Measurements from ENCODE around the gene KDM1B. TPM values are rescaled to one million over a fixed set of nuclear protein-coding genes. Genes with fewer than 3 reads are reported as not detected.
"Not testable (repeated sequence)": the region's sequence is repeated elsewhere in the genome, so short reads cannot be mapped to it uniquely, and the experiment has no call there.

KDM1B gene
- polyA plus RNA-seq, 3 donors: 19.6 to 20.5 (median 20.3) TPM

DNA sequence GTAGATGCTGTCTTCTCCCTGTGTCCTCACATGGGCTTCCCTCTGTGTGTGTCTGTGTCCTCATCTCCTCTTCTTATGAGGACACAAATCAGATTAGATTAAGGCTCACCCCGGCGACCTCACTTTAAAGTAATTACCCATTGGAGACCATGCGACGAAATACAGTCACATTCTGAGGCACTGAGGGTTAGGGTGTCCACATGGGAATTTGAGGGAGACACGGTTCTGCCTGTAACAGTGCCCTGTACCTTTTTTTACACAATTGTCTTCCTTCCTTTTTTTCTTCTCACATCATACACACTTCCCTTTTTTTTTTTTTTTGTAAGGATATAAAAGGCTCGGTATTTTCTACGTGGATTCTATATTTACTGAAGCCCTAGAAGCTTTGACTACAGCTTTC is 60.2 kb downstream of the KDM1B start:
- no peak for DNase-seq (ENCODE audit: extremely low read depth in 1 of 11, low read depth in 9 of 11, low spot score in 4 of 11)

DNA sequence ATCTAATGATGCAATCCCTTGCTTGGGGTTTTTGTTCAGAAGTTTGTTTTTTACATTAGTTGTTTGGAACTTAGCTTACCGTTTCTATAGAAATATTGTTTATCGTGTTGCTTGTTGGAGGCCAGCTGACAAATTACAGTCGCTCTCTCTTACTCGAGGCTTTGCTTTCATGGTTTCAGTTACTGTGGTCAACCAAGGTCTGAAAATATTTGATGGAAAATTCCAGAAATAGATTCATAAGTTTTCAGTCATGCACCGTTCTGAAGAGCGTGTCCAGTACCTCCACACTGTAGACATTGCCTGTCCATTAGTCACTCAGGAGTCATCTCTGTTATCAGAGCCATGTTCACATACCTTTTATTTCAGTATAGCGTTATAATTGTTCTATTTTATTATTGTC is 61.2 kb downstream of the KDM1B start:
- no peak for DNase-seq (ENCODE audit: extremely low read depth in 1 of 11, low read depth in 9 of 11, low spot score in 4 of 11)

DNA sequence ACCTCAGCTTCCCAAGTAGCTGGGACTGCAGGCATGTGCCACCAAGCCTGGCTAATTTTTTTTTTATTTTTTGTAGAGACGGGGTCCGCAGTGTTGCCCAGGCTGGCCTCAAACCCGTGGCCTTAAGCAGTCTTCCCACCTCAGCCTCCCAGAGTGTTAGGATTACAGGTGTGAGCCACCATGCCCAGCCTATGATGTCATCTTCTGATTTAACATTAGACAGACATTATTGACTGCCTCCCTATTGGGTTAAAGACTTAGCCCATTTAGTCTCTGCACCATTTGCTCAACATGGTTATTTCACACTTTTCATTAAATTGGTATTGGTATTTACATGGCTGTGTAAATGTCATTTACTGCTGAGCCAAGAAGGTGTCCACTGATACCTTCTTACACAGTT is 63.0 kb downstream of the KDM1B start:
- no peak for DNase-seq (ENCODE audit: extremely low read depth in 1 of 11, low read depth in 9 of 11, low spot score in 4 of 11)

DNA sequence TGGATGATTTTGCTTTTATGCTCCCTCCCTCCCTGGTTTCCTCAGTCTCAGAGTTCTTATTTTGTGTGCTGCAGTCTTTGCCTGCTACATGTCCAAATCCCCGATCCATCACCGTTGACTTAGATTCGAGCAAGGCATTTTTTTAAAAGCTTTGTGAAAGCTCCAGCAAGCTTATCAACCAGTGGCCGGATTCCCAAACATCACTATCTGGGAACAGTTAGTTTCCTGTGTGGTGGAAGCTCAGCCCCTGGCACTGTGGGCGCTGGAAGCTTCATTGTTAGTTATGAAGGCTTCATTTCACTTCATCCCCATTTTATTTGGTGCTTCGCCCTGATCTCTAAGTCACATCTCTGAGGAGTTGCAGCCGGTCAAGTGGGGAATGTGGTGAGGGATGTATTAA is 64.4 kb downstream of the KDM1B start:
- DNase-seq (ENCODE audit: extremely low read depth in 1 of 11, low read depth in 9 of 11, low spot score in 4 of 11): no peak

DNA sequence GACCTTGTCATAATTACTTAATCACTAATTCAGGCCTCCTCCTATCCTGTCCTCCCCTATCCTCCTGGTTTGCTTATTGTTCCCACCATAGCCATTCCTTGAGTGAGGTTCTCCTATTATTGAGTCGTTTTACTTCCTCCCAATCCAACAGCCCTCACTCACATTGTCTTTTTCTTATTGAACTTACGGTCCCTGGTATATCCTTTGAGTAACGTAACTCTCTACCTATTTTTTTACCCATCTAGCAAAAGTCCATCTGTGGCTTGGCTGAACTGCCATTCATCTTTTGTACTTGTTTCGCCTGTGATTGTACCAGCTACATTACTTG is 66.0 kb downstream of the KDM1B start:
- DNase-seq (ENCODE audit: extremely low read depth in 1 of 11, low read depth in 9 of 11, low spot score in 4 of 11): no peak

DNA sequence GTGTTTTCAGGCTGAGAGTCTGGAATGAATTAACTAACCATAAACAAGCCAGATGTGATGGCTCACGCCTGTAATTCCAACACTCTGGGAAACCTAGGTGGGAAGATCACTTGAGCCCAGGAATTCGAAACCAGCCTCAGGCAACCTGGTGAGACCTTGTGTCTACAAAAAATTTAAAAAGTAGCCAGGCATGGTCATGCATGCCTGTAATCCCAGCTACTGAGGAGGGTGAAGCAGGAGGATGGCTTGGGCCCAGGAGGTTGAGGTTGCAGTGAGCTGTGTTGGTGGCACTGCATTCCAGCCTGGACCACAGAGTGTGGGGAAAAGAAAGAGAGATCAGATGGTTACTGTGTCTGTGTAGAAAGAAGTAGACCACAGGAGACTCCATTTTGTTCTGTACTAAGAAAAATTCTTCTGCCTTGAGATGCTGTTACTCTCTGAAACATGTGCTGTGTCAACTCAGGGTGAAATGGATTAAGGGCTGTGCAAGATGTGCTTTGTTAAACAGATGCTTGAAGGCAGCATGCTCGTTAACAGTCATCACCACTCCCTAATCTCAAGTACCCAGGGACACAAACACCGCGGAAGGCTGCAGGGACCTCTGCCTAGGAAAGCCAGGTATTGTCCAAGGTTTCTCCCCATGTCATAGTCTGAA is 71.4 kb downstream of the KDM1B start:
- DNase-seq (ENCODE audit: extremely low read depth in 1 of 11, low read depth in 9 of 11, low spot score in 4 of 11): not testable (repeated sequence)

DNA sequence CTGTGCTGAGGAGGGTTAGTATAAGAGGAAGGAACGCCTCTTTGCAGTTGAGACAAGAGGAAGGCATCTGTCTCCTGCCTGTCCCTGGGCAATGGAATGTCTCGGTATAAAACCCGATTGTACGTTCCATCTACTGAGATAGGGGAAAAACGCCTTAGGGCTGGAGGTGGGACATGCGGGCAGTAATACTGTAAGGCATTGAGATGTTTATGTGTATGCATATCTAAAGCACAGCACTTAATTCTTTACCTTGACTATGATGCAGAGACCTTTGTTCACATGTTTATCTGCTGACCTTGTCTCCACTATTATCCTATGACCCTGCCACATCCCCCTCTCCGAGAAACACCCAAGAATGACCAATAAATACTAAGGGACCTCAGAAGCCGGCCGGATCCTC is 71.9 kb downstream of the KDM1B start:
- DNase-seq (ENCODE audit: extremely low read depth in 1 of 11, low read depth in 9 of 11, low spot score in 4 of 11): not testable (repeated sequence)

DNA sequence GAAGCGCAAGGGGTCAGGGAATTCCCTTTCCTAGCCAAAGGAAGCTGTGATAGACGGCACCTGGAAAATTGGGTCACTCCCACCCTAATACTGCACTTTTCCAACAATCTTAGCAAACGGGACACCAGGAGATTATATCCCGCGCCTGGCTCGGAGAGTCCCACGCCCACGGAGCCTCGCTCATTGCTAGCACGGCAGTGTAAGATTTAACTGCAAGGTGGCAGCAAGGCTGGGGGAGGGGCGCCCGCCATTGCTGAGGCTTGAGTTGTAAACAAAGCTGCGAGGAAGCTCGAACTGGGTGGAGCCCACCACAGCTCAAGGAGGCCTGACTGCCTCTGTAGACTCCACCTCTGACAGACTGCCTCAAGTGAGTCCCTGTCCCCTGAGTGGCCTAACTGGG is 73.4 kb downstream of the KDM1B start:
- DNase-seq (ENCODE audit: extremely low read depth in 1 of 11, low read depth in 9 of 11, low spot score in 4 of 11): not testable (repeated sequence)

DNA sequence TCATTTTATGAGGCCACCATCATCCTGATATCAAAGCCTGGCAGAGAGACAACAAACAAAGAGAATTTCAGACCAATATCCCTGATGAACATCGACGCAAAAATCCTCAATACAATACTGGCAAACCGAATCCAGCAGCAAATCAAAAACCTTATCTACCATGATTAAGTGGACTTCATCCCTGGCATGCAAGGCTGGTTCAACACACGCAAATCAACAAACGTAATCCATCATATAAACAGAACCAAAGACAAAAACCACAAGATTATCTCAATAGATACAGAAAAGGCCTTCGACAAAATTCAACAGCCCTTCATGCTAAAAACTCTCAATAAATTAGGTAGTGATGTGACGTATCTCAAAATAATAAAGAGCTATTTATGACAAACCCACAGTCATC is 76.6 kb downstream of the KDM1B start:
- not testable (repeated sequence) for DNase-seq (ENCODE audit: extremely low read depth in 1 of 11, low read depth in 9 of 11, low spot score in 4 of 11)

DNA sequence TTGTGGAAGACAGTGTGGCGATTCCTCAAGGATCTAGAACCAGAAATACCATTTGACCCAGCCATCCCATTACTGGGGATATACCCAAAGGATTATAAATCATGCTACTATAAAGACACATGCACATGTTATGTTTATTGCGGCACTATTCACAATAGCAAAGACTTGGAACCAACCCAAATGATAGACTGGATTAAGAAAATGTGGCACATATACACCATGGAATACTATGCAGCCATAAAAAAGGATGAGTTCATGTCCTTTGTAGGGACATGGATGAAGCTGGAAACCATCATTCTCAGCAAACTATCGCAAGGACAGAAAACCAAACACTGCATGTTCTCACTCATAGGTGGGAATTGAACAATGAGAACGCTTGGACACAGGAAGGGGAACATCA is 78.5 kb downstream of the KDM1B start:
- DNase-seq (ENCODE audit: extremely low read depth in 1 of 11, low read depth in 9 of 11, low spot score in 4 of 11): not testable (repeated sequence)

DNA sequence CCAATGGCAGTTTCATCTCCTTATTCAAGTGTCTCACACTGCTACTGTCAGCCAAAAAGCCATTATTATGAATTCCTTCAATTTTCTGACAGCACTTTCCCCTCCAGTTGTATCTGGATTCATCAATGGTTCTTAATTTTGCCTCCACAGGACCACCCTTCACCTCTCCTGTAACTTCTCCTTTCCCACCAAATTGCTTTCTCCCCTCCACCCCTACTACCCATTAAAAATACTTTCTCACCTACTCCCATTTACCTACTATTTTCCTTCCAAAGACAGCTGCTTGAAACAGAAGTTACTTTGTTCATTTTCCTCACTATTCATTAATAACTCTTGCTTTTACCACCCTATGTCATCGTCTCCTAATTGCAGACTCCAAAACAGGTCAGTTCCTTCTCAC is 79.3 kb downstream of the KDM1B start:
- DNase-seq (ENCODE audit: extremely low read depth in 1 of 11, low read depth in 9 of 11, low spot score in 4 of 11): no peak

DNA sequence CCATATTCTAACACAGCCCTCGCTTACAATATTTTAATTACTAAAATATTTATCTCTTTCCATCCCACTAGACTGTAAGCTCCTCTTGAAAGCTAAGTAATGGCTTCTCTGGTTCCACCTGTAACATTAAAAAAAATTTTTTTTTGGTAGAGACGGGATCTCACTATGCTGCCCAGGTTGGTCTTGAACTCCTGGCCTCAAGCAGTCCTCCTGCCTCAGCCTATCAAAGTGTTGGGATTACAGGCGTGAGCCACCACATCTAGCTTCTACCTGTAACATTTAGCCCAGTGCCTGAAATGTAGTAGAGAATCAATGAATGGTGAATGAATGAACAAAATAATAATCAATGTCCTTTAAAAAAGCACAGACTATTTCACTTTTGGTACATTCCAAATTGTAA is 80.3 kb downstream of the KDM1B start:
- DNase-seq (ENCODE audit: extremely low read depth in 1 of 11, low read depth in 9 of 11, low spot score in 4 of 11): no peak

DNA sequence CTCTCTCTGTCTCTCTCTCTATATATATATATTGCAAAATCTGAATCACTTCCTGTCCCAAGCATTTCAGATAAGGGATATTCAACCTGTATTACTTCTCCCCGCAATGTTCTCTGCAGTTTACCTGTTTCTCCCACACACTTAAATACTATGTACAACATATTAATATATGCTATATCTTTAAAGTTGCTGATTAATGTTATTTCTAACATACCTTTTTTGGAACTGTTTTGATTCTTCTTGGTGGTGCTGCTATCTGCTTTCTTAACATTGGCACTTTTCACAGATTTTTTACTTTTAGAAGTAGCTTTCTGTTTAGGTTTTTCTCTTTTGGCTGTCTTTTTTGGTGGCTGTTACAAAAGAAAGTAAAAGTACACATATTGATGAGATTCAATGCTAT is 81.9 kb downstream of the KDM1B start:
- no peak for DNase-seq (ENCODE audit: extremely low read depth in 1 of 11, low read depth in 9 of 11, low spot score in 4 of 11)

DNA sequence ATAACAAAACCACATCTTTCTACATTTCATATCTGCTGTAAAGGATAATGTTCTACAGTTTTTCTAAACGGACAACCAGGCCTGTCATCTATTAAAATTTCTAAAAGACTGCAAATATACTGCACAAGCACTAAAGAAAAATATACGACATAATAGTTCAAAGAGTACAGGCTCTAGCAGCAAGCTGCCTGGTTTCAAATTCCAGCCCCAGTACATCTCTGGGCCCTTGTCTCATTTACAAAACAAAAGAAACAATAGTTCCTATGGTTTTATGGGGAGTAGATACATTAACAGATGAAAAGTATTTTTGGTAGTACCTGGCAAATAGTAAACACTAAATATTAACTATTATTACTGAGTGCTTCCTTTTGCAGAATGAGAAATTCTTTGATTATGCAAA is 85.0 kb downstream of the KDM1B start:
- DNase-seq (ENCODE audit: extremely low read depth in 1 of 11, low read depth in 9 of 11, low spot score in 4 of 11): peak in 6 of 11 donors; percentile 7 to 39 (median 11)

DNA sequence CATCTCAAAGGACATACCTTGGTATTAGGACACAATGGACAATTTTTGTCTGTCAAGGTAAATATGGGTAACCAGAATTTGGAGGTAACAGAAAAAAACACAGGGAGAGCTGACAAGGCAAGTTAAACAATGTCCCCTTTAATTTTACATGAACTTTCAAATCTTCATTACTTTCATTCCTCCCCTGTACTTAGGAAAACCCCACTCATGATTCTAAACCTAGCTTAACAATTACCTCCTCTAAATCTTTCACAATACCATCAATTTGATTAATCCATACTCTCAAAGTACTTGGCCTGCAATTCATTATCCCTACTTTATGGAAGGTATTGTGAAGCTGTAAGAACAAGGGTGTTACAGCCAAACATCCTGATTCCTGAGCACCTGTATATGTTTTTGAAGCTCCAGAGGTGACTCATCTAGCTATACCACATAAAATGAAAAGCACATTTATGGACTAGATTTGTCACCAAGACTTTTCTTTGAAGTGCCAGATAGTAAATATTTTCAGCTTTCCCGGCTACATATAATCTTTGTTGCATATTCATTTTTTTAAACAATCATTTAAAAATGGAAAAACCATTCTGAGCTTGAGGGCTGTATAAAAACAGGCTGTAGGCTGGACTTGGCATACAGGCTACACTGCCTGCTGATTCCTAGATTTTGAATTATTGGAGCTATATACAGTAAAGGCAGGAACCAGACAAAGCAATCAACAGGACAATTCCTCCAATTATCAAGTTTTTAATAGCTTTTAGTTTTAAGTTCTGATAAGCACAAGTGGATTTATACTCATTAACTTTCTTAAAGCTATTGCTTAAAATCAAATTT is 86.2 kb downstream of the KDM1B start:
- no peak for DNase-seq (ENCODE audit: extremely low read depth in 1 of 11, low read depth in 9 of 11, low spot score in 4 of 11)

DNA sequence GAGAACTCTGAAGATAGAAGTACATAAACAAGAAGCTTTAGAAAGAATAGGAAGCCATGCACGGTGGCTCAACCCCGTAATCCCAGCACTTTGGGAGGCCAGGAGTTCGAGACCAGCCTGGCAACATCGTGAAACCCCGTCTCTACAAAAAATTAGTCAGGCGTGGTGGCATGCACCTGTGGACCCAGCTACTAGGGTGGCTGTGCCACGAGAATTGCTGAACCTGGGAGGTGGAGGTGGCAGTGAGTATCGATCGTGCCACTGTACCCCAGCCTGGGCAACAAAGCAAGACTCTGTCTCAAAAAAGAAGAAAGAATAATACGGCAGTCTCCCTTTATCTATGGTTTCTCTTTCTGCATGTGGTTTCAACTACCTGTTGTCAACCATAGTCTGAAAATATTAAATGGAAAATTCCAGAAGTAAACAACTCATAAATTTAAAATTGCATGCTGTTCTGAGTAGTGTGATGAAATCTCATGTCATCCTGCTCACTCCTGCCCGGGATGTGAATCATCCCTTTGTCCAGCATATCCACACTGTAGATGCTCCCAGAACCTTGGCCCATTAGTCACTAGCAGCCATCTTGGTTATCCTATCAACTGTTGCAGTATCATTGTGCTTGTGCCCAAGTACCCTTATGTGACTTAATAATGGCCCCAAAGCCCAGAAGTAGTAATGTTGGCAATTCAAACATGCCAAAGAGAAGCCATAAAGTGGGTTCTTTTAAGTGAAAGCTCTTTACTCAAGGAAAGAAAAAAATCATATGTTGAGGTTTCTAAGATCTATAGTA is 87.0 kb downstream of the KDM1B start:
- DNase-seq (ENCODE audit: extremely low read depth in 1 of 11, low read depth in 9 of 11, low spot score in 4 of 11): no peak

DNA sequence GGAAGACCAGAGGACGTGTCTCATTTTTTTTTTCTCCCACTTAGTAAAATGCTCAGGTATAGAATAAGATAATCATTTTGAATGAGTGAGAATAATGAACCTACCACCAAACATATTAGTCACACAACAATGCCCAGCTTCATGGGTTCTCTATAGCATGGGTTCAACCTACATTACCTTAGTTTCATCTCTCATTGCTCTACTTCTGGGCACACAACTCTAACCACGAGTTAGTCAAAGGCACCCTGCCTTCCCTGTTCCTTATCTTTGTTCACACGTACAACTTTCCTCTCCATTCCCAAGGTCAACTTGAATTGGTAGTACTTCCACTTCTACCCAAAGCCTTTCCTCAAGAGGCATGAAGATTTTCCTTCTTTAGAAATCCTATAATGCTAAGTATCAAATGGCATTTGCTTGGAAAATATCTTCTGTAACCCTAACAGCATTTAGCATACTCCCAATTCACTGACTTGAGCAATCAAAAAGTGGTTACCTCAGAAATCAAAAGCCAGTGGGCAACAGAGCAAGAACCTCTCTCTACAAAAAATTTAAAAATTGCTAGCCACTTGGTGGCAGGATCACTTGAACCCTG is 88.2 kb downstream of the KDM1B start:
- no peak for DNase-seq (ENCODE audit: extremely low read depth in 1 of 11, low read depth in 9 of 11, low spot score in 4 of 11)

DNA sequence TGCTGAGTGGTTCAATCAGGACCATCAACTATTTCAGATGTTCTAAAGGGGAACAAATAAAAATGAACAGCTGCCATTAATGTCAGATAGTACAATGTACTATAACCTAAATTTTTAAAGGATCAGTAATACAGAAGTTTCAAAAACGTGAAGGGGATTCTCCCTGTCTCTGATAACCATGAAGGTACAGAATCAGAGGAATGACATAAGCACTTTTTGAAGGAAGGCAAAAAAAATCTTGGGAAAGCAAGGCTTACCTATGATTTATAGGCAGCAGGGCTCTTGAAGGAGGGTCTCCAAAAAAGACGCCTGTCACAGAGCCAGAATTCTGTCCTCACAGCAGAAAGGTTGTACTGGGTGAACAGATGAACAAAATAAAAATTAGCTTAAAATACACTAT is 89.0 kb downstream of the KDM1B start:
- DNase-seq (ENCODE audit: extremely low read depth in 1 of 11, low read depth in 9 of 11, low spot score in 4 of 11): no peak

DNA sequence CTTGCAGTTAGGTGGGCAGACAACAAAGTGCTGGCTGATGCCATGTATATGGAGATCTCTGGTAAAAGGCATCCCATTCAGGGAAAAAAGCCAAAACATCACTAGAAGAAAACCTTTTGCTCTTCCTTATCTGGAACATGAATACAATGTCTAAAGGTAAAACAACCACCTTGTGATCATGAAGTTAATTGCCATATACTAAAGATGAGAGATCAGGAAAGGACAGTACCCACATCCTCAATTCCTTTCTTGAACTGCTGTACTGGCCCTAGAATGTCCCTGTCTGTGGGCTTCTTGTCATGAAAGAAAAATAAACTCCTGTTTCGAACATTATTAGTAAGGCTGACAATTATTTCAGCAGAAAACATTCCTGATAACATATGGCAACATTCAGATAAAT is 89.9 kb downstream of the KDM1B start:
- DNase-seq (ENCODE audit: extremely low read depth in 1 of 11, low read depth in 9 of 11, low spot score in 4 of 11): no peak

DNA sequence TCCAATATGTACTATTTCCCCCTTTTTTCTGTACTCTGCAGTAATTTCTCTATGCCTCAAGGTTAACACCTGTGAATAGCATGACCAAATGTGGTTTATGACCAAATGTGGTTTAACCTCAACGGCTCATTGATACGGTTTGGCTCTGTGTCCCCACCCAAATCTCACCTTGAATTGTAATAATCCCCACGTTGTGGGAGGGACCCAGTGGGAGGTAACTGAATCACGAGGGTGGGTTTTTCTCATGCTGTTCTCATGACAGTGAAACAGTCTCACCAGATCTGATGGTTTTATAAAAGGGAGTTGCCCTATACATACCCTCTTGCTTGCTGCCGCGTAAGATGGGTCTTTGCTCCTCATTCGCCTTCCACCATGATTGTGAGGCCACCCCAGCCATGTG is 90.4 kb downstream of the KDM1B start:
- DNase-seq (ENCODE audit: extremely low read depth in 1 of 11, low read depth in 9 of 11, low spot score in 4 of 11): no peak

Measured in renal cortex interstitium (tissue), 11 donors.